HepG2 (cell line): ENCODE data around the gene GPAM.

Experiments
- ASH2L ChIP-seq: fragments of 300-600, 200-600 bp; sonication (generic); IDR thresholded peaks from 2 replicates; pipeline ENCODE4 v1.7.0; 2017; ENCODE audit warnings: low read depth, mild to moderate bottlenecking, moderate library complexity, mixed read lengths, low read length; ENCODE audit not compliant: insufficient read length
- GATA4 ChIP-seq: sonication (generic); IDR thresholded peaks from 2 replicates; pipeline ENCODE4 v1.6.1; 2016; ENCODE audit warnings: antibody characterized with exemption, low read depth, borderline replicate concordance
- RFX1 ChIP-seq: fragments of 450-650 bp; IDR thresholded peaks from 2 replicates; pipeline ENCODE4 v1.6.1; 2017
- ZFP37 ChIP-seq: sonication (generic); formaldehyde crosslinking; IDR thresholded peaks from 2 replicates; pipeline ENCODE4 v1.4.0; 2020; ENCODE audit warnings: missing genetic modification reagents, borderline replicate concordance
- ZMAT3 ChIP-seq: sonication (generic); formaldehyde crosslinking; conservative IDR thresholded peaks from 2 replicates; pipeline ENCODE4 v1.7.0; 2021; ENCODE audit warnings: missing genetic modification reagents
- ZNF253 ChIP-seq: sonication (generic); formaldehyde crosslinking; IDR thresholded peaks from 2 replicates; pipeline ENCODE4 v1.8.0; 2022; ENCODE audit warnings: mild to moderate bottlenecking, missing genetic modification reagents, borderline replicate concordance
- TF ChIP-seq, protein P1 (sequence below): sonication (generic); formaldehyde crosslinking; IDR thresholded peaks from 2 replicates; pipeline ENCODE4 v1.5.0; 2020; ENCODE audit warnings: mild to moderate bottlenecking, missing genetic modification reagents, moderate library complexity
- TF ChIP-seq, protein P2 (sequence below): sonication (generic); formaldehyde crosslinking; IDR thresholded peaks from 2 replicates; pipeline ENCODE4 v1.4.0; 2020; ENCODE audit warnings: low read depth, mild to moderate bottlenecking, missing genetic modification reagents
- TF ChIP-seq, protein P3 (sequence below): sonication (generic); formaldehyde crosslinking; conservative IDR thresholded peaks from 2 replicates; pipeline ENCODE4 v1.8.1; 2023; ENCODE audit warnings: missing genetic modification reagents
- TF ChIP-seq, protein P4 (sequence below): sonication (generic); formaldehyde crosslinking; IDR thresholded peaks from 2 replicates; pipeline ENCODE4 v1.4.0; 2020; ENCODE audit warnings: missing genetic modification reagents

DNA sequence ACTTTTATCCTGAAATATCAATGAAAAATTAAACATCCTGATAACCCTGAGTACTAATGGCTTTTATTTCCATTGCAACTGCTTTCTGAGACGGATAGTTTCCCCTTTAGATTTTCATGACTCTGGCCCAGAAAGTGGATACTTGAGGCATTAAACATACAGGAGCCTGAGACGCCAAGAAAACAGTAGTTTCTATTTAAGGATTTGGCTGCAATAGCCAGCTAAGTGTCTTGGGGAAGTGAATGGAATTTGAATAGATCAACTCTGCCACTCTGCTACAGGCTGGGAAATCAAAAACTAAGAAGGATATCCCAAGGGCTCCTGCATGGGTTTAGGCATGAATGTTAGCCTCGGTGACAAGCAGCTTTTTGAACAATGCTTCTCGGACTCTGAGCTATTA is 24.7 kb upstream of the GPAM start:
- TF ChIP-seq GATA4 (no peak), ZMAT3 (CRISPR knock-in tag) (no peak), ZFP37 (no peak), ASH2L (no peak), RFX1 (no peak), ZNF253 (no peak)
- TF ChIP-seq, protein P1, sequence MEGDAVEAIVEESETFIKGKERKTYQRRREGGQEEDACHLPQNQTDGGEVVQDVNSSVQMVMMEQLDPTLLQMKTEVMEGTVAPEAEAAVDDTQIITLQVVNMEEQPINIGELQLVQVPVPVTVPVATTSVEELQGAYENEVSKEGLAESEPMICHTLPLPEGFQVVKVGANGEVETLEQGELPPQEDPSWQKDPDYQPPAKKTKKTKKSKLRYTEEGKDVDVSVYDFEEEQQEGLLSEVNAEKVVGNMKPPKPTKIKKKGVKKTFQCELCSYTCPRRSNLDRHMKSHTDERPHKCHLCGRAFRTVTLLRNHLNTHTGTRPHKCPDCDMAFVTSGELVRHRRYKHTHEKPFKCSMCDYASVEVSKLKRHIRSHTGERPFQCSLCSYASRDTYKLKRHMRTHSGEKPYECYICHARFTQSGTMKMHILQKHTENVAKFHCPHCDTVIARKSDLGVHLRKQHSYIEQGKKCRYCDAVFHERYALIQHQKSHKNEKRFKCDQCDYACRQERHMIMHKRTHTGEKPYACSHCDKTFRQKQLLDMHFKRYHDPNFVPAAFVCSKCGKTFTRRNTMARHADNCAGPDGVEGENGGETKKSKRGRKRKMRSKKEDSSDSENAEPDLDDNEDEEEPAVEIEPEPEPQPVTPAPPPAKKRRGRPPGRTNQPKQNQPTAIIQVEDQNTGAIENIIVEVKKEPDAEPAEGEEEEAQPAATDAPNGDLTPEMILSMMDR: no peak
- TF ChIP-seq, protein P2, sequence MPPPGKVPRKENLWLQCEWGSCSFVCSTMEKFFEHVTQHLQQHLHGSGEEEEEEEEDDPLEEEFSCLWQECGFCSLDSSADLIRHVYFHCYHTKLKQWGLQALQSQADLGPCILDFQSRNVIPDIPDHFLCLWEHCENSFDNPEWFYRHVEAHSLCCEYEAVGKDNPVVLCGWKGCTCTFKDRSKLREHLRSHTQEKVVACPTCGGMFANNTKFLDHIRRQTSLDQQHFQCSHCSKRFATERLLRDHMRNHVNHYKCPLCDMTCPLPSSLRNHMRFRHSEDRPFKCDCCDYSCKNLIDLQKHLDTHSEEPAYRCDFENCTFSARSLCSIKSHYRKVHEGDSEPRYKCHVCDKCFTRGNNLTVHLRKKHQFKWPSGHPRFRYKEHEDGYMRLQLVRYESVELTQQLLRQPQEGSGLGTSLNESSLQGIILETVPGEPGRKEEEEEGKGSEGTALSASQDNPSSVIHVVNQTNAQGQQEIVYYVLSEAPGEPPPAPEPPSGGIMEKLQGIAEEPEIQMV (CRISPR knock-in tag): no peak
- TF ChIP-seq, protein P3, sequence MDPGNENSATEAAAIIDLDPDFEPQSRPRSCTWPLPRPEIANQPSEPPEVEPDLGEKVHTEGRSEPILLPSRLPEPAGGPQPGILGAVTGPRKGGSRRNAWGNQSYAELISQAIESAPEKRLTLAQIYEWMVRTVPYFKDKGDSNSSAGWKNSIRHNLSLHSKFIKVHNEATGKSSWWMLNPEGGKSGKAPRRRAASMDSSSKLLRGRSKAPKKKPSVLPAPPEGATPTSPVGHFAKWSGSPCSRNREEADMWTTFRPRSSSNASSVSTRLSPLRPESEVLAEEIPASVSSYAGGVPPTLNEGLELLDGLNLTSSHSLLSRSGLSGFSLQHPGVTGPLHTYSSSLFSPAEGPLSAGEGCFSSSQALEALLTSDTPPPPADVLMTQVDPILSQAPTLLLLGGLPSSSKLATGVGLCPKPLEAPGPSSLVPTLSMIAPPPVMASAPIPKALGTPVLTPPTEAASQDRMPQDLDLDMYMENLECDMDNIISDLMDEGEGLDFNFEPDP (CRISPR knock-in tag): no peak
- TF ChIP-seq, protein P4, sequence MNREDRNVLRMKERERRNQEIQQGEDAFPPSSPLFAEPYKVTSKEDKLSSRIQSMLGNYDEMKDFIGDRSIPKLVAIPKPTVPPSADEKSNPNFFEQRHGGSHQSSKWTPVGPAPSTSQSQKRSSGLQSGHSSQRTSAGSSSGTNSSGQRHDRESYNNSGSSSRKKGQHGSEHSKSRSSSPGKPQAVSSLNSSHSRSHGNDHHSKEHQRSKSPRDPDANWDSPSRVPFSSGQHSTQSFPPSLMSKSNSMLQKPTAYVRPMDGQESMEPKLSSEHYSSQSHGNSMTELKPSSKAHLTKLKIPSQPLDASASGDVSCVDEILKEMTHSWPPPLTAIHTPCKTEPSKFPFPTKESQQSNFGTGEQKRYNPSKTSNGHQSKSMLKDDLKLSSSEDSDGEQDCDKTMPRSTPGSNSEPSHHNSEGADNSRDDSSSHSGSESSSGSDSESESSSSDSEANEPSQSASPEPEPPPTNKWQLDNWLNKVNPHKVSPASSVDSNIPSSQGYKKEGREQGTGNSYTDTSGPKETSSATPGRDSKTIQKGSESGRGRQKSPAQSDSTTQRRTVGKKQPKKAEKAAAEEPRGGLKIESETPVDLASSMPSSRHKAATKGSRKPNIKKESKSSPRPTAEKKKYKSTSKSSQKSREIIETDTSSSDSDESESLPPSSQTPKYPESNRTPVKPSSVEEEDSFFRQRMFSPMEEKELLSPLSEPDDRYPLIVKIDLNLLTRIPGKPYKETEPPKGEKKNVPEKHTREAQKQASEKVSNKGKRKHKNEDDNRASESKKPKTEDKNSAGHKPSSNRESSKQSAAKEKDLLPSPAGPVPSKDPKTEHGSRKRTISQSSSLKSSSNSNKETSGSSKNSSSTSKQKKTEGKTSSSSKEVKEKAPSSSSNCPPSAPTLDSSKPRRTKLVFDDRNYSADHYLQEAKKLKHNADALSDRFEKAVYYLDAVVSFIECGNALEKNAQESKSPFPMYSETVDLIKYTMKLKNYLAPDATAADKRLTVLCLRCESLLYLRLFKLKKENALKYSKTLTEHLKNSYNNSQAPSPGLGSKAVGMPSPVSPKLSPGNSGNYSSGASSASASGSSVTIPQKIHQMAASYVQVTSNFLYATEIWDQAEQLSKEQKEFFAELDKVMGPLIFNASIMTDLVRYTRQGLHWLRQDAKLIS: no peak
